Activated CD8-positive, alpha-beta memory T cell treated with anti-CD3 and anti-CD28 coated beads, Interleukin-2, amount 50 U/mL, for 24 hours (primary cell): ENCODE results near the gene NOS1AP.

Experiments used
- DNase-seq: peaks from one replicate; pipeline ENCODE4 v3.0.0-alpha.2; 2020; ENCODE audit errors: extremely low read depth

The NOS1AP gene

DNA sequence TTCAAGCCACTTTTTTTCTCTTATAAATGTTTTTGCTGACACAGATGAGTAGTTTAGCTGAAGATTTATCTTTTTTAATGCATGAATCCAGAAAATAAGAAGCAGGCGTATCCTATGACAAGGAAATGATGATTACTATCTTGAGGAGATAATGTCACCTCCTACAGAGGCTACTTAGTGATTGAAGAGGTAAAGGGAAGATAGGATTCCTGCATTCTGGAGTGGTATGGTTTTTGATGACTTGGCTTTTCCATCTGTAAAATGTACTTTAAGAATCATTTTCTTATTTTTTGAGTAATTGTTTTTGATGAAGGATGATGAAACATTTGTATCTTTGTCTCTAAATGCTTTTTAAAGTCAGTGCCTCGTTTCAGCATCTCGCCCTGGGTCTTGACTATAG lies 184.3 kb downstream of the NOS1AP start:
- no peak for DNase-seq

DNA sequence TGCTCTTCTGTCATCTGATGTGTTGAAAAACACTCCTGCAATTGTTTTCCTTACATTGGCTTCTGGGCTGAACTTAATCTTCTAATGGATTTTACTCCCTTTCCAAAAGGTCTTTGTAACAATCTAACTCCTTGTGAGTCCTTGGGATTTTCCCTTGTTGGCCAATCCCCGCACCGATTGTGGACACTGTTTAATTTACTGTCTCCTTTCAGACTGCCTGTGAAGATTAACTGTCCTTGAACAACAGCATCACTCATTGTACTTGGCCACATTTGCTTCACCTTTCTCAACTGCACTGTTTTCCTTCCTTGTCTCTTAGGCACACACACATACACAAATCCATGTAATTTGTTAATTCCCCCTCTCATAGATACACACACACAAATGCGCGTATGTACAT lies 186.8 kb downstream of the NOS1AP start:
- no peak for DNase-seq

DNA sequence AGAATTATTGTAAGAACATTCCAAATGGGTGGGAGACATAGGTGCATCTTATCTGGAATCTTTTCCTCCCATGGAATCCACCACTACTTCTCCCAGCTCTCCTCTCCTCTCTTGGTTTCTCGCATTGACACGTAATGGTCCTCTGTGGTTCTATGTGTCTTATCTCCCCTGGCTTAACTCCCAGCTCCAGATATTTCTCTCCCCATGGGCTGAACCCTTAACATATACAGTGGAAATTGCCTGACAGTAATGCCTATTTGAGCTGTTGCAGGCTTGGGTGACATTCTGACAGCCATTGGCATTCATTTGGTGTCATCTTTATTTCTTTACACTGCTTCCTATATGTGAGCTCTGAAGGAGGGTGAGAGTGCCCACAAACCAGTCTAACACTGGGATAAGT lies 188.9 kb downstream of the NOS1AP start:
- DNase-seq = no peak

DNA sequence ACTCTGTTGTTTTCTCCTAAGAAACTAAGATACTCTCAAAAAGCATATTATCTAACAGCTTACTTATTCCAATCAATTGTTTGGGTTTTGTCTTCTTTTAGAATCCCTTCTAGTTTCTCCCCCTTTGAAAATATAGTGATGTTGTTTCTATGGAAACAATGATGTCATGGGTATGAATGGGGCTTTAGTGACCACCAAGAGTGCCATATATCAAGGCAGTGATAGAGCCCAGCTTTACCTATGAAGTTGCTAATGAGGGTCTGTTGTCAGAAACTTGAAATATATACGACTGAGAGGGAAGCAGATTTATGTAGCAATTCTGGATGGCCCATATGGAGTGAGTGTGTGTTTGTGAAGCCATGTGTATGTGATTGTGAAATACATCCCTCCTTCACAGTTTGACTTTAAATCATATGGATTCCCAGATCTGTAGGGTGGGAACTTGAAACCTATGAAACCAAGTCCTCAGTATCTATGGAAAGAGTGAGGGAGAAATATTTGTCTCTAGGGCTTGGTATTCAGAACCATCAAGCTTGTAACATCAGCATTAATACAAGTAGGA lies 190.5 kb downstream of the NOS1AP start:
- no peak for DNase-seq

DNA sequence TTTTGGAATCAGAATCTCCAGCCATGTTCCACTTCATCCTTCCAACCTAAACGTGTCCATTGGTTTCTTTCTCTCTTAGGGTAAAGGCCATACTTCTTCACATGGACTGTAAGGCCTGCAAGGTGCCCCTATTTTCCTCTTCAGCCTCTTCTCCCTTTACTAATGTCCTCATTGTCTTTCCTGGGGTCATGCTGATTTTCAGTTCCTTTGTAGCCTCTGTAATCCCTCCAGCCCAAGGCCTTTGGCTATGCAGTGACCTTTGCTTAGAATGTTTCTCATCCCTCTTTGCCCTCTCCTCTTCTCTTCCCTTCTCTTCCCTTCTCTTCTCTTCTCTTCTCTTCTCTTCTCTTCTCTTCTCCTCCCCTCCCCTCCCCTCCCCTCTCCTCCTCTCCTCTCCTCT lies 194.6 kb downstream of the NOS1AP start:
- no peak for DNase-seq

DNA sequence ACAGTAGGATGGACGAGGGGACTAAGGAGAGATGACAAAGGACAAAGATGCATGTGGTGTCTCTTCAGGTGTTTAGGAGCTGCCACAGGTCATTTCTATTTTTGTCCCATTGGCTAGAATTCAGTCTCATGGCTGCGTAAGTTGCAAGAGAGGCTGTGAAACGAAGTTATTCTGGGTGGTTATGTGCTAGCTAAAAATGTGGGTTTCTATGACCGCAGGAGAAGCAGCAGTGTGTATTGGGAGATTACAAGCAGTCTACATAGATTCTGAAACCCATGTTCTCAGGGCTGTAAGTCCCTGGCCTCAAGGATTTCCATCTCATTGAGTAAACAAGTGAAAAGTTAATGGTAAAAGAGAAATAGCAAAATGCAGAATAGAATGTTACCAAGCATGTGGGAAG lies 196.5 kb downstream of the NOS1AP start:
- DNase-seq = no peak

DNA sequence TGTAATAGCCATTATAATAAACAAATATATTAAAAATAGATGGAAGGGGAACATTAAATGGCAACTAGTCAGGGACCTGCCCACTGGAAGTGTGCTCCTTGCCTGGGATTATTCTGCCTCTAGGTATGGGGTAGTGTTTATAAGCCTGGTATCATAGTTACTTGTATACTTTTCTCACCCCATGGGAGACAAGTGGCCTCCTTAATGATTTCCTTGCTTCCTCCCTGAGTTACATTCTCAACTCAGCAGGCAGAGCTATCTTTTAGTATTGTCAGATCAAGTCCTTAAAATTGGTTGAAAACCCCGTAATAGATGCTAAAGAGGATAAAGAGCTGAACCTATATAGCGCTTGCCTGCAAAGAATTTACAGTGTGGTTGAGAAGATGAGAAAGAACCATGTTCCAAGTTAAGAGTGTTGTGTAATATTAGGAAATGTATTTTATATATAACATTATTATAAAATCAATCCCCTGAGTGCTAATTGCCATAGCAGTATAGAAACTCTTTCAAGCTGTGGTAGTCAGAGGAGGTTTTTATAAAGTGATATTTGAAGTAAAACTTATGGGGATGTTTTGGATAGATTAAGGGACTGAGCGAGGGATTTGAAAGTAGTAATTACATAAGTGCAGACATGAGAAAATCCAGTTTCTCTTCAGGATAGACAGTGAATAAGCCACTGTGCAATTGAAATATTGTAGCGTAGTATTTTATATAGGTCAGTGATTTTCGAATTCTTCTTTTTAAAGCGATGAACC lies 200.7 kb downstream of the NOS1AP start:
- no peak for DNase-seq

DNA sequence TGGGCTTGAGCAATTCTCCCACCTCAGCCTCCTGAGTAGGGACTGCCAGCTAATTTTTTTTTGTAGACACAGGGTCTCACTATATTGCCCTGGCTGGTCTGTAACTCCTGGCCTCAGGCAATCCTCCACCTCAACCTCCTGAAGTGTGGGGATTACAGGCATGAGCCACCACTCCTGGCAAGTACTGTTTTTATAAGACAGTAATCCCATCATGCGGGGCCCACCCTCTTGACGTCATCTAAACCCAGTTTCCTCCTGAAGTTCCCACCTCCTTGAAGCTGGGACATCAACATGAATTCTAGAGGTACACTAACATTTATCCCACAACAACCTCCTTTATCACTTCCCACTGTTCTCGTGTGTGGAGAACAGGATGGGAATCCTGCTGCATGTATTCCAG lies 202.5 kb downstream of the NOS1AP start:
- DNase-seq = no peak

DNA sequence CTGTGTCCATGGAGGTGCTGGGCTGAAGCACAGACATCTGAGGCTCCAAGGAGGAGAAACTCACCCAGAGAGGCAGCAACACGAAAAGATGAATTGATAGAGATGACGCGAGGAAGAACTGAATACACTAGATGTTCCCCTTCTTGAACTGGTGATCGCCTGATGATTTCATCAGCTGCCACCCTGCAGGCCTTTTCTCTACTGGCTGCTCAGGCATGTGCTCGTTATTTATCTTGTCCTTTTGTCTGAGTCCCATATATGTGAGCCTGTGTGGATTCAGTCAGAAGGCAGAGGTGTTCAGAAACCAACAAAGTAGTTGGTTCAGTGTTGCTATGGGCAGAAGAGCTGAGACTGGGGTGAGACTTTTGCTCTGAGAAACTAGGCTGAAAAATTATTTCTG lies 202.9 kb downstream of the NOS1AP start:
- DNase-seq = no peak

DNA sequence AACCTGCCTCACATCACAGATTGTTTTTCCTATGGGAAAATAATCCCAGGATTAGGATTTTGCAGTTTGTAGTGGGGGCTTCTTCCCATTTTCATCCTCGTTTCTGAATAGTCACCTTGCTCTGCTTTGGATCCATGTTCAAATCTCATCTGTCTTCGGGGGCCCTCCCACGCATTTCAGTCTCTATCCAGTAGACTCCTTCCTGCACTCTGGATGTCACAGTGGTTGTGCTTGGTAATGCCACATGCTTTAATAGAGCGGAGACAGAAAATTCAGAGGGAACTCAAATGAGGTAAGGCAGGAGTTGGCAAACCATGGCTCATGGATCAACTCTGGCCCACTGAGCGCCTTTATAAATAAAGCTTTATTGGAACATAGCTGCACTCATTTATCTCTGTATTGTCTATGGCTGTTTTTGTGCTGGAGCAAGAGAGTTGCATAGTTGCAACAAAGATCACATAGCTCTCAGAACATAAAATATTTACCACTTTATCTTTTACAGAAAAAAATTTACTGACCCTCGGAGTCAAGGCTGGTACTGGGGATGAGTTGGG lies 206.2 kb downstream of the NOS1AP start:
- DNase-seq = no peak

DNA sequence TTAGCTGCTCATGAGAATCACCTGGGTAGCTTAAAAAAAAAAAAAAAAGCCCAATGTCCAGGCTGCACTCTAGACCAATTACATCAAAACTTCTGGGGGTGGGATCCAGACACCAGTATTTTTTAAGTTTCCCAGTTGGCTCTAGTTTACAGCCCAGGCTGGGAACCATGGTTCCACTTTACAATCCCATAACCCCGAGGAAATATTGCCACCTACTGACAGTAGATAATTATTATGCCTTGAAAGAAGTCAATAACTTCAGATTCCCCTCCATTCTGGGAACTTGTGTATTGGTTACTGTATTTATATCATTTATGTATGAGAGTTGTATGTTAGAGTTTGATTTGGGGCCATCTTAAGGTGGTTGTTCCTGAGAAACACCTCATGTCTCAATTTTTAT lies 207.0 kb downstream of the NOS1AP start:
- DNase-seq = no peak

DNA sequence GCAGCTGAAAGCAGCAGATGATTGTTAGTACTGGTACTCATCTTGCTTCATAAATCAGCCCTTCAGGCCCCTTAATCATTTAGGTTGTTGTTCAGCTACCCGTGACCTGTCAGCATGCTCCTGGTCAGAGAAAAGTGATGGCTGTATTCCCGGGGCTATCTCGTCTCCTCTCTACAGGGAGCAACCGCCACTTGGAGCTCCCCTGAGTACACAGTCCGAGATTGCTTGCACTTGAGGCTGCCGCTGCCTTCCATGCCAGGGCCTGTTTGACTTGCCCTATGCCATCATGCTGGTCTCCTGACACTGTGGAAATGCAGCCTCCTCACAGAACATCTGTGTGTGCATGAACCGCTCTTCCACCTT lies 209.6 kb downstream of the NOS1AP start:
- DNase-seq = no peak

DNA sequence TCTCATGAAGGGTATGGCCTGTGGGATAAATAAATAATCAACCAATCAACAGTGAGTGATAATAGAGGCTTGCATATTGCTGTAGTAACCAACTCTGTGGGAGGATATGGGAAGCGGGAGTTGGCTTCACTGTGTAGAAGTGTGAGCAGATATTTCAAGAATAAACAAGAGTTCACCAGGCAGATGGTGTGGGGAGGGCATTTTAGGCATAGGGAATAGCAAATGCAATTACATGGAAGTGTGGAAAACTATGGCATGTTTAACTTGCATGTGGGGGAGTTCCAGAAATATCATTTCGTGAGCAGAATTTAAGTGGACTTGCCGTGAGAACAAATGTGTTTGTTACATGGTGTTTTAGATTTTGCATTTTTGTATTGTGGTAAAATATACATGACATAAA lies 211.9 kb downstream of the NOS1AP start:
- no peak for DNase-seq

DNA sequence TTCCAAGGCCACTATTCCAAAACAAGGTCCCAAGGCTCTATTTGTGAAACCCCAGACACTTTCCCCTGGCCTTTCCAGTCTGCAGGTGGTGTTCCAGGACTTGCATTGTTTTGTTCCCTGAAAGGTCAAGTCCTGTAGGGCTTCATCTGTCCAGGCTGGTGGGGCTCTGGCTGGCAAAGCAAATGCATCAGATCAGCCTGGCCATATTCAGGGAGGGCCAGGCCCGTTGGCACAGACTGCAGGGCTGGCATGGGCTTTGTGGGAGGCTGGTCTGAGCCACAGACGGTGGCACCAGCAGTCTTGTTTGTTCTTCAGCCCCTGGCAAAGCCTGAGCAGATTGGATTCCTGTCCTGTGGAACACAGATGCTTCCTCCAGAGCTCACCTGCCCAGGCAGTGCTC lies 214.2 kb downstream of the NOS1AP start:
- no peak for DNase-seq

DNA sequence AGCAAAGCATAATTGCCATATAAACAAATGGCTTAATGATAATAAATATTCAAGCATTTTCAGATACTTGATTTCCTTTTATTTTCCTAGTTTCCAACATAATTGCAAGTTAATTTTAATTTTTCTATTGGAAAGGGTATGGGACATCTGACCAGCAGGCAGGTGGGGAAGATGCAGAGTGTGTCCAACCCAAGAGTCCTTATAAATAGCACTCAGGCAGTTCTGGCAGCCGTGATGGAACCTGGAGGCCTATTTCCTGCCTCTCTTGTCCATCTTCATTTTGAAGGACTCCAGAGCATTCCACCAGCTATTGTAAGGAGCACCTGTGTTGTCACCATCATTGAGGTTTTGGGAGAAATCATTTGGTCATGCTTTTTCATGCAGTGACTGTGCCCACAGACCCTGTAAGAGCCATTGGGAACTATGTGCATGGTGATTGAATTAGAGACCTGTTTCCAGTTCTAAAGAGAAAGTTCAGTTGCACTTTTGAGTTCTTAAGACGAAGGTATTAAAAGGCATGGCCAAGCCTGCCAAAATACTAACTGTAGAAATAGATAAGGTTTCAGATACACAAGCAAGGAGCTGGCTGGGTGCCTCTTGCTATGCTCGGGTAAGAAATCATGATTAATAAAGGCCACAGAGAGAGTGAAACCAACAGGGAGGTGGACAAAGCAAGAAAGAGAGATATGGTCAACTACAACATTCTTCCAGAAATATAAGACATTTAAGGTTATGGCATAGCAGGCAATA lies 214.9 kb downstream of the NOS1AP start:
- DNase-seq = no peak

DNA sequence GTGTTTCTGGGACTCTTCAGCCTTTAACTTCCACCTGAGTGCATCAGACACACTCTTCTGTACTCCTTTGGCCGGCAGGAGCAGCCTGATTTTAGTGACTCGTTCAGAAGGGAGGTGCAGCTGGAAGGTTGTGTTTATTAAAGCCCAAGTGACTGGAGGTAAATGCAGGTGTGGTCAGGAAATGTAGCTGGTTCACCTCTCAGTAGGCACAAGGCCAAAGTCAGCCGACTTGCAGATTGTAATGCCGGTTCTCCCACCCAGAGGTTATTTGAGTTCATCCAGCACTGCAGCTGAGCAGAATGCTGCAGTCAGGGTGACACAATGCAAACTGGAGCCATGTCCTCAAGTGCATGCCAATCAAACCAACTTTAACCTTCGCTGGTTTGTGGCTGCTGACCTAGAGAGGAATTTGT lies 215.7 kb downstream of the NOS1AP start:
- DNase-seq = no peak

DNA sequence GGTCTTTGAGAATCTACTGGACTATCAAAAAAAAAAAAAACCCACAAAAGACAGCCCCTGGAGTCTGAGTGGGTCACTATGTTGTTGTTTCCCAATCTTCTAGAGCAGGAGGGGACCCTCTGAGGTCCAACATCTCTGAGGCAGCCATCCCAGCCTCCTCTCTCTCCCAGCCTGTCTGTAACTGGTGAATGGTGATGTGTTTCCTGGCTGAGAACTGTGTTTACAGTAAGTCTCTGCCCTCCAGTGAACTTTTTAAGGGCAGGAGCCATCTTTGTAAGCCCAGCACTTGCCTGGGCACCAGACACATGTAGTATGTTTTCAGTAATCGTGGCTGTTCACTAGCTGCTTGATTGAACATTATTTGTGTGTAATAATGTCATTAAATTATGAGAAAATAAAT lies 221.5 kb downstream of the NOS1AP start:
- no peak for DNase-seq

DNA sequence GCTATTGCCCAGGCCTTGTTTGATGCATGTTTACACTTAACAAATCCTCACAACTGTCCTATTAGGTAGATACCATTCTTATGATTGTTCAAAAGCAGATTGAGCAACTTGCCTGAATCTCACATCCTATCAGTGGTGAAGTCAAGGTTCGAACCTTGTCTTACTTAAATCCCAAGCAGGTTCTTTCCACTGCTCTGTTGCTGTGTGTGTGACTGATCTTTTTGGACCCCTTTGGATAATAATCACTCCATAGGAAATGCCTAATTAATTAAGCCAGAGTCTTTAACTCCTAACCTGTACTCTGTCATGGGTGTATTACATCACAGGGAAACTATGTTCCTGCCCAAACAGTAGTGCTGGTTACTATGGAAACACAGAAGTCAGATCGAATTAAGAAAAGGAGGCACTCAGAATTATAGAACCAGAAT lies 222.9 kb downstream of the NOS1AP start:
- no peak for DNase-seq

DNA sequence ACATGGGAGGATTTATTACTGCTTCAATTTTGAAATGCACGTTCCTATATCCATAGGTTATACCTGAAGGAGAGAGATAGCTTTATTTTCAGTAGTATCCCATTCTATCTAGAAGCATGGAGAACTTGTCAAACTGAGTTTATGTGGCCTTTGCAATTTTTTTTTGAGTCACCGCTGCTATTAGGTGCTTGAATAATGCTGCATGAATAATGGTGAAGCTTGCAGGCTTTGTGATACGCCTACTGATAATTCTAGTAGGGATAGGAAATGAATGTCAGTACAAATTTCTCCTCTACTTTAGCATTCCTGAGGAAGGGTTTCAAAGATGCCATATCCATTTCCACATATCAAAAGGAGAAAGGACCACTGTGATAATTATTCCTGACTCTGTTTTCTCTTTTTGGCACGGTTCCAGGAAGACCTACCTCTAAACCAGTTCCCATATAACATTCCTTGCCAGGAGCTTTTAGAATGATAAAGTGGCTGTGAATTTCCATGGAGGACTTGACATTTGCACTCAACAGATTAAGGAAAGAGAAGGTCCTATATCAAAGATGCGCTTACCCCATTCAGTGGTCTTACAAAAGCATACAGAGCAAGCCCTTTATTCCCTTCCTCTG lies 223.7 kb downstream of the NOS1AP start:
- DNase-seq = no peak

DNA sequence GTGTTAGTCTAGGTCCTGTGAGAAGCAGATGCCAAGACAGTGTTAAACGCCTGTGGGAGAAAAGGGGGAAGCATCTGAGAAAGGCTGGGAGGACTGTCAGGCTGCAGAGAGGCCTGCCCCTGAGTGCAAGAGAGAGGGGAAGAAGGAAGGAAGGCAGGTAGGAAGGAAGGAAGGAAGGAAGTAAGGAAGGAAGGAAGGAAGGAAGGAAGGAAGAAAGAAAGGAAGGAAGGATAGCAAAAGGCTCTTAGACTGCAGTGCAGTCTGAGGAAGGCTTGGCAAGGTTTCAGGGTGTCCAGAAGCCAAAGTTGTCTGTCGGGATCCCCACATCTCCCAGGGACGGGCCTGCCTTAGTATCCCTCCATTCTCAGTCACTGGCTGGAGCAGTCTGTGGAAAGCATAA lies 224.5 kb downstream of the NOS1AP start:
- no peak for DNase-seq

DNA sequence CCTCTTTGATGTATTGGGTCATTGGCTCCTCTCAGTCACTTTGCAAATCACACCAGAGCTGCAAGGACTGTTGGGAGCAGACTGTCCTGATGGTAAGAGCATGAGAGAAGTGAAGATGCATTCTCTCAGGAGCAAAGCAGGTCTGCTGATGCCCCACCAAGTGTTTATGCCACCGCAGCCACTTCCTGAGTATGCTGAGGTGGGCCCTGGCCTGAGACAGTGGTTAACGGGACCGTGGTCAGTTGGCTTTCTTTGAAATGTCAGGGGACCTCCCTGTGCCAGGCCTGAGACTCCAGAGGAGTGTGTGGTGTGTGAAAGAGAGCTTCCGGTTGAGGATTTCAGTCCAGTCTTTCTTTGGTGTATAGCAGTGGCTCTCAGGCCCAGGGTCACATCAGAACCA lies 227.7 kb downstream of the NOS1AP start:
- no peak for DNase-seq

DNA sequence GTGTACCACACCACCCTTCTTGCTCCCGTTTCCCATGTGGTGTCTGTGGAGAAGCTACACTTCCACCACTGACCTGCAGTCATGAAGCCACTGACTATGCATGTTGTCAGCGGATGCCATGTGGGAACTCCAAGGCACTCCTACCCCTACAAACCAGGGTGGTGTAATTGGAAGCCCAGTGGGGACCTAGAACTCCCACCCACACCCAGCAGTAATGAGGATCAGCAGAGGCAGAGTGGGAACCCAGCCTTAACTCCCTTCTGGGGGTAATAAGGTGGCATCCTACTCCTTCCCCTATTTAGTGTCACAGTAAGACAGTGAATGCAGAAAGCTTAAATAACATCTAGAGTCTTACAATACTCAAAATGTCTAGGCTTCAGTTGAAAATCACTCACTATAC lies 228.8 kb downstream of the NOS1AP start:
- no peak for DNase-seq

DNA sequence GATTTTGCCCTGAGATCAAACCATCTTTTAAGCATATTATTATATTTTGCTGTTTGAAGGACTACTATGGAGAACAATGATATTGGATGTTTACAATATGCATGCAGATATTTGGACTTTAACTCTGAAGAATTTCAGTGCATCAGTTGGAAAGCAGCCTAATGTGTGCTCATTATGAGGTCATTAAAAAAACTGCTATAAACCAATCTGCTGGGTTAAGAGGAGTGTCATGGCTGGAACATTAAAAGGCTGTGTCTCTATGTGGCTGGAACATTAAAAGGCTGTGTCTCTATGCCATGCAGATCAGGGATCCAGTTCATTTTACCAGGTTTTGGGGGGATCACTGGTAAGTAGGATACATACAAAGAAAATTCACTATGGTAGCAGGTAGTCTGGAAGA lies 229.5 kb downstream of the NOS1AP start:
- DNase-seq = no peak
